ENCODE results near the gene TRPV5. TPM values are rescaled to one million over a fixed set of nuclear protein-coding genes. Genes with fewer than 3 reads are reported as not detected.

Gene TRPV5
- total and polyA plus RNA-seq, 2 donors (not counting 3 experiments of a cell fraction or from before 2014, with no cell fraction given) = not detected

DNA sequence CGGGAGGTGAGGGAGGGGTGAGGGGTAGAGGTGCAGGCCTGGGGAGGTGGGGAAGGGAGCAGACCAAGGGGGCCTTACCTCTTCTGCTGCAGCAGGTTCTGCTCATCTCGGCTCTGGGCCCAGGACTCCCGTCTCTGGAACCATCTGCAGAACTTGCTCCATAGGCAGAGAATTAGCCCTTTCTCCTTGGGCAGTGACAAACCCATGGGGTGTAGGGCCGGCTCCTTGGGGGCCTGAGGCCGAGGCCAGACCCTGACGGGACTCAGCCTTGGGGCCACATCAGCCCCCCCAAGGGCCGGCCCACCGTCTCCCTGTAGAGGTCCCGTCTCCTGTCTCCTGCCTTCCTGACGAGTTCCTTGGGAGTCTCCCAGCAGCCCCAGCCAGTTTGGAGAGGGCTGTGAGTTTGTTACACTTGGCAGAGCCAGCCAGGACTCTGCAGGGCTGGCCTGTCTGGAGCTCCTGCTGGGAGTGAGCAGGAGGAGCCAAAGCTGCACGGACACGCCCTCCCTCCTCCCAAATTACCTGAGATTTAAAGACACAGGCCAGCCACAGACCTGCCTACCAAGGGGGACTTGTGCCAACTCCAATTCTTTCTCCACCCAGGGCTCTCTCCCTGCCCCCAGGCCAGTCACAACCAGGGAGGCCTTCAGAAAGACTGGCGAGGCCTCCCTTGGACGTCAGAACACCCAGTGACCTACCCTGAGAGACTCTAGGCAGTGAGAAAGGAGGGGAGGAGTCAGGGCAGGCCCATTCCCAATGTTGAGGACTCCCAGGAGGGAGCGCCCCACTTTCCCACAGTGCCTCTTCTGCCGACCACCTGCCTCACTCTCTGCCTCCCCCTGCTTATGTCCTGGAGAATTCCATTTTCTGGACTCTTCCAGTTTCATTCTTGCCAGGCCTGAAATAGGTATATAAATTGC lies 48.0 kb downstream of the TRPV5 start, which contains the start of gene TRPV6:
Gene TRPV6, minus strand, starts transcription at position 435 of the 920 bp plus-strand sequence.
- no TSS peak for BruUV-seq (replicated peaks)
- Histone ChIP-seq H3K36me3 (ENCODE audit: control insufficient read depth in 2 of 2, extremely low read depth in 1 of 2, insufficient read depth in 2 of 2, low read length in 2 of 2) (no peaks in the 10 kb centered on the region), H3K27ac (ENCODE audit: insufficient read depth, low read depth, low read length) (no peak within 1 kb of the TSS), H2AFZ (ENCODE audit: low read depth, low read length) (no peak within 1 kb of the TSS), H3K27me3 (ENCODE audit: control insufficient read depth in 2 of 2, insufficient read depth in 2 of 2, low read length in 2 of 2) (no peaks in the 10 kb centered on the region), H3K9me1 (replicated peaks; ENCODE audit: control insufficient read depth, extremely low read depth, insufficient read depth, low read length) (no peaks in the 10 kb centered on the region), H3K9me3 (replicated peaks; ENCODE audit: control insufficient read depth, insufficient read depth, low read length) (no peaks in the 10 kb centered on the region), H4K20me1 (replicated peaks; ENCODE audit: control insufficient read depth, extremely low read depth, insufficient read depth, low read length) (no peaks in the 10 kb centered on the region), H3K4me3 (replicated peaks in 1 of 3; ENCODE audit: insufficient read depth in 1 of 3, low read depth in 1 of 3, low read length in 3 of 3) (no peak within 1 kb of the TSS), H3K4me2 (ENCODE audit: insufficient read depth, low read length) (no peak within 1 kb of the TSS), H3K9ac (replicated peaks; ENCODE audit: extremely low read depth, insufficient read depth, low read length) (no peak within 1 kb of the TSS), H3K79me2 (ENCODE audit: control insufficient read depth, insufficient read depth, low read length) (no peaks in the 10 kb centered on the region), H3K4me1 (ENCODE audit: control insufficient read depth, extremely low read depth, insufficient read depth, low read length) (no peaks in the 10 kb centered on the region)
- intact Hi-C loops (cut with micrococcal nuclease) (no loop called here), dilution Hi-C loops (cut with MboI; ENCODE audit: extremely low pct_ligation_motif_present, low sequenced_read_pairs) (no loop called here)
- DNase-seq (ENCODE audit: low read depth, low spot score) (no peak), FAIRE-seq (no peak)
- ChIA-PET POLR2A (no interaction called here), CTCF (no interaction called here)
- TF ChIP-seq EZH2 (IDR thresholded peaks at IDR 0.05; ENCODE audit: borderline replicate concordance, low read depth, low read length, severe bottlenecking) (no peak), GATA2 (IDR thresholded peaks at IDR 0.05; ENCODE audit: insufficient read depth, insufficient read length, low read depth, low read length) (no peak), FOS (IDR thresholded peaks at IDR 0.05; ENCODE audit: borderline replicate concordance, insufficient read depth, low read length) (no peak), MYC (IDR thresholded peaks at IDR 0.05; ENCODE audit: low read depth, low read length) (no peak), POLR2A (IDR thresholded peaks at IDR 0.05; ENCODE audit: low read depth, low read length) (no peak), POLR2AphosphoS5 (IDR thresholded peaks at IDR 0.05; ENCODE audit: insufficient read depth, low read depth, low read length) (no peak), JUN (IDR thresholded peaks at IDR 0.05; ENCODE audit: borderline replicate concordance, insufficient read depth, insufficient read length, low read depth) (no peak)
- TF ChIP-seq, protein P1, sequence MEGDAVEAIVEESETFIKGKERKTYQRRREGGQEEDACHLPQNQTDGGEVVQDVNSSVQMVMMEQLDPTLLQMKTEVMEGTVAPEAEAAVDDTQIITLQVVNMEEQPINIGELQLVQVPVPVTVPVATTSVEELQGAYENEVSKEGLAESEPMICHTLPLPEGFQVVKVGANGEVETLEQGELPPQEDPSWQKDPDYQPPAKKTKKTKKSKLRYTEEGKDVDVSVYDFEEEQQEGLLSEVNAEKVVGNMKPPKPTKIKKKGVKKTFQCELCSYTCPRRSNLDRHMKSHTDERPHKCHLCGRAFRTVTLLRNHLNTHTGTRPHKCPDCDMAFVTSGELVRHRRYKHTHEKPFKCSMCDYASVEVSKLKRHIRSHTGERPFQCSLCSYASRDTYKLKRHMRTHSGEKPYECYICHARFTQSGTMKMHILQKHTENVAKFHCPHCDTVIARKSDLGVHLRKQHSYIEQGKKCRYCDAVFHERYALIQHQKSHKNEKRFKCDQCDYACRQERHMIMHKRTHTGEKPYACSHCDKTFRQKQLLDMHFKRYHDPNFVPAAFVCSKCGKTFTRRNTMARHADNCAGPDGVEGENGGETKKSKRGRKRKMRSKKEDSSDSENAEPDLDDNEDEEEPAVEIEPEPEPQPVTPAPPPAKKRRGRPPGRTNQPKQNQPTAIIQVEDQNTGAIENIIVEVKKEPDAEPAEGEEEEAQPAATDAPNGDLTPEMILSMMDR (IDR thresholded peaks at IDR 0.05; ENCODE audit: extremely low read depth in 1 of 2, insufficient read depth in 1 of 2, low read depth in 1 of 2, low read length in 2 of 2) = no peak
- TF ChIP-seq, protein P2, sequence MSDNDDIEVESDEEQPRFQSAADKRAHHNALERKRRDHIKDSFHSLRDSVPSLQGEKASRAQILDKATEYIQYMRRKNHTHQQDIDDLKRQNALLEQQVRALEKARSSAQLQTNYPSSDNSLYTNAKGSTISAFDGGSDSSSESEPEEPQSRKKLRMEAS (IDR thresholded peaks at IDR 0.05; ENCODE audit: insufficient read depth, insufficient read length) = no peak
